HepG2 (cell line): ENCODE measurements around the gene IFNLR1. TPM values are rescaled to one million over a fixed set of nuclear protein-coding genes. Genes with fewer than 3 reads are reported as not detected.

Source experiments
- E2F1 ChIP-seq: sonication (generic); formaldehyde crosslinking; IDR thresholded peaks from 2 replicates; pipeline ENCODE4 v1.5.0; 2020; ENCODE audit warnings: missing genetic modification reagents
- E2F2 ChIP-seq: sonication (generic); formaldehyde crosslinking; IDR thresholded peaks from 2 replicates; pipeline ENCODE4 v1.4.0; 2020; ENCODE audit warnings: missing genetic modification reagents, borderline replicate concordance
- ESRRA ChIP-seq: sonication (generic); formaldehyde crosslinking; IDR thresholded peaks from 2 replicates; pipeline ENCODE4 v1.5.1; 2020; ENCODE audit warnings: mild to moderate bottlenecking, low read depth, missing genetic modification reagents
- FUBP1 ChIP-seq: sonication (generic); formaldehyde crosslinking; IDR thresholded peaks from 2 replicates; pipeline ENCODE4 v1.5.1; 2020; ENCODE audit warnings: missing genetic modification reagents, mild to moderate bottlenecking, borderline replicate concordance
- KLF9 ChIP-seq: IDR thresholded peaks from 2 replicates; pipeline ENCODE4 v1.6.1; 2016; ENCODE audit warnings: low read depth
- NCOA1 ChIP-seq: sonication (generic); formaldehyde crosslinking; IDR thresholded peaks from 2 replicates; pipeline ENCODE4 v1.9.0; 2021; ENCODE audit warnings: missing genetic modification reagents
- NR2F1 ChIP-seq, 2 experiments: fragments of 450-650 bp in 1 of 2; formaldehyde crosslinking in 1 of 2; IDR thresholded peaks; 2 replicates each; pipeline versions ENCODE4 v1.5.0 to v1.6.1; 2016 to 2020; ENCODE audit warnings: mild to moderate bottlenecking in 1 of 2, missing compliant biosample characterization in 1 of 2, missing genetic modification reagents in 1 of 2, moderate library complexity in 1 of 2
- SRF ChIP-seq: IDR thresholded peaks from 2 replicates; pipeline ENCODE4 v1.6.1; 2011; ENCODE audit warnings: mild to moderate bottlenecking, low read depth, low read length, moderate library complexity
- ZBTB7B ChIP-seq: sonication (generic); formaldehyde crosslinking; IDR thresholded peaks from 2 replicates; pipeline ENCODE4 v1.4.0; 2020; ENCODE audit warnings: missing genetic modification reagents
- ZFP36 ChIP-seq: fragments of 150-350 bp; IDR thresholded peaks from 2 replicates; pipeline ENCODE4 v1.6.1; 2018; ENCODE audit warnings: borderline replicate concordance, low read length, low read depth; ENCODE audit not compliant: partially characterized antibody
- ZKSCAN5 ChIP-seq: sonication (generic); formaldehyde crosslinking; IDR thresholded peaks from 2 replicates; pipeline ENCODE4 v1.5.1; 2020; ENCODE audit warnings: mild to moderate bottlenecking, missing genetic modification reagents
- ZNF101 ChIP-seq: sonication (generic); formaldehyde crosslinking; IDR thresholded peaks from 2 replicates; pipeline ENCODE4 v1.4.0; 2020; ENCODE audit warnings: mild to moderate bottlenecking, low read depth, missing genetic modification reagents, borderline replicate concordance
- ZNF138 ChIP-seq: sonication (generic); formaldehyde crosslinking; IDR thresholded peaks from 2 replicates; pipeline ENCODE4 v1.5.0; 2020; ENCODE audit warnings: mild to moderate bottlenecking, low read depth, missing genetic modification reagents
- ZNF207 ChIP-seq: fragments of 450-650 bp; IDR thresholded peaks from 2 replicates; pipeline ENCODE4 v1.6.1; 2016; ENCODE audit warnings: antibody characterized with exemption, borderline replicate concordance
- ZNF550 ChIP-seq: sonication (generic); formaldehyde crosslinking; IDR thresholded peaks from 2 replicates; pipeline ENCODE4 v1.4.0; 2020; ENCODE audit warnings: mild to moderate bottlenecking, missing genetic modification reagents, borderline replicate concordance
- ZNF556 ChIP-seq: sonication (generic); formaldehyde crosslinking; IDR thresholded peaks from 2 replicates; pipeline ENCODE4 v1.4.0; 2020; ENCODE audit warnings: mild to moderate bottlenecking, missing genetic modification reagents, borderline replicate concordance
- ZNF776 ChIP-seq: sonication (generic); formaldehyde crosslinking; IDR thresholded peaks from 2 replicates; pipeline ENCODE4 v1.4.0; 2020; ENCODE audit warnings: mild to moderate bottlenecking, missing genetic modification reagents
- ZNF788 ChIP-seq: sonication (generic); formaldehyde crosslinking; IDR thresholded peaks from 2 replicates; pipeline ENCODE4 v1.5.0; 2020; ENCODE audit warnings: mild to moderate bottlenecking, missing genetic modification reagents, borderline replicate concordance
- ZSCAN22 ChIP-seq: sonication (generic); formaldehyde crosslinking; IDR thresholded peaks from 2 replicates; pipeline ENCODE4 v1.4.0; 2020; ENCODE audit warnings: mild to moderate bottlenecking, missing genetic modification reagents
- polyA plus RNA-seq, 8 experiments: library from polyadenylated mRNA; depleted of rRNA in 3 of 8; stranded (reverse) in 7 of 8; unstranded in 1 of 8; fragments of >200 nt; fragmentation: Illumina TruSeq in 4 of 8; extraction: Trizol in 4 of 8; gene quantifications; 2 replicates each; pipeline versions ENCODE4 v1.2.1 to v1.2.3, GENCODE V29; 2011 to 2016; ENCODE audit warnings: low read depth in 4 of 8, missing spikeins in 1 of 8, mixed read lengths in 1 of 8; ENCODE audit not compliant: insufficient read depth in 1 of 8
- total RNA-seq, 5 experiments: library from RNA; depleted of rRNA; stranded (reverse); fragments of >200 nt; fragmentation: Illumina TruSeq; extraction: Trizol; gene quantifications; 2 replicates each; pipeline ENCODE4 v1.2.3, GENCODE V29; 2016; ENCODE audit warnings: low read depth in 1 of 5
- TF ChIP-seq, protein P1 (sequence below): sonication (generic); formaldehyde crosslinking; IDR thresholded peaks from 2 replicates; pipeline ENCODE4 v1.4.0; 2020; ENCODE audit warnings: mild to moderate bottlenecking, missing genetic modification reagents
- TF ChIP-seq, protein P2 (sequence below): sonication (generic); formaldehyde crosslinking; IDR thresholded peaks from 2 replicates; pipeline ENCODE4 v1.9.0; 2021; ENCODE audit warnings: missing genetic modification reagents, borderline replicate concordance
- TF ChIP-seq, protein P3 (sequence below): sonication (generic); formaldehyde crosslinking; IDR thresholded peaks from 2 replicates; pipeline ENCODE4 v1.4.0; 2020; ENCODE audit warnings: missing genetic modification reagents

The IFNLR1 gene
- total and polyA plus RNA-seq, 2 of the 13 experiments (the other 11 are each of a cell fraction or from before 2014, with no cell fraction given) = 3.8 to 8.5 TPM

DNA sequence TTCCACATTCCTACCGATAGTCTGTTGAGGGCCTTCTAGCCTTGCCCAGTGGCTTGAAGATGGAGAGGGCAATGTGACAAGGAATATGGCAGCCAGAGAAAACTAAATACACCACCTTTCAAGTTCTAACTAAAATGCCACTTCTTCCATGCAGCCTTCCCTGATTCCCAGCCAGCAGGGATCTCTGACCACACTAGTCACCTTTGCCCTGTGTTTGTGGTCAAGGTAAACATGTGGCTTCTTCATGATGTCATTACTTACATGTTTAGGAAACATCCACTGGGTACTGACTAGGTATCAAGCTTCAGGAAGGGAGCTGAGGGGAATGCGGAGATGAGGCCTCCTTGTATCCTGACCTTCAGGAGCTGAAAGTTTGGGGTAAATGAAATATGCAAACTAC is 21.6 kb downstream of the IFNLR1 start (continued):
- TF ChIP-seq, protein P1, sequence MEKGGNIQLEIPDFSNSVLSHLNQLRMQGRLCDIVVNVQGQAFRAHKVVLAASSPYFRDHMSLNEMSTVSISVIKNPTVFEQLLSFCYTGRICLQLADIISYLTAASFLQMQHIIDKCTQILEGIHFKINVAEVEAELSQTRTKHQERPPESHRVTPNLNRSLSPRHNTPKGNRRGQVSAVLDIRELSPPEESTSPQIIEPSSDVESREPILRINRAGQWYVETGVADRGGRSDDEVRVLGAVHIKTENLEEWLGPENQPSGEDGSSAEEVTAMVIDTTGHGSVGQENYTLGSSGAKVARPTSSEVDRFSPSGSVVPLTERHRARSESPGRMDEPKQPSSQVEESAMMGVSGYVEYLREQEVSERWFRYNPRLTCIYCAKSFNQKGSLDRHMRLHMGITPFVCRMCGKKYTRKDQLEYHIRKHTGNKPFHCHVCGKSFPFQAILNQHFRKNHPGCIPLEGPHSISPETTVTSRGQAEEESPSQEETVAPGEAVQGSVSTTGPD (CRISPR knock-in tag) = no peak
- TF ChIP-seq E2F1 = no peak
- no peak for TF ChIP-seq FUBP1
- TF ChIP-seq KLF9 (CRISPR knock-in tag) = no peak
- TF ChIP-seq ZNF138 (CRISPR knock-in tag) = no peak
- TF ChIP-seq ESRRA (CRISPR knock-in tag) = no peak
- peak; percentile 98 for TF ChIP-seq ZFP36
- TF ChIP-seq, protein P2, sequence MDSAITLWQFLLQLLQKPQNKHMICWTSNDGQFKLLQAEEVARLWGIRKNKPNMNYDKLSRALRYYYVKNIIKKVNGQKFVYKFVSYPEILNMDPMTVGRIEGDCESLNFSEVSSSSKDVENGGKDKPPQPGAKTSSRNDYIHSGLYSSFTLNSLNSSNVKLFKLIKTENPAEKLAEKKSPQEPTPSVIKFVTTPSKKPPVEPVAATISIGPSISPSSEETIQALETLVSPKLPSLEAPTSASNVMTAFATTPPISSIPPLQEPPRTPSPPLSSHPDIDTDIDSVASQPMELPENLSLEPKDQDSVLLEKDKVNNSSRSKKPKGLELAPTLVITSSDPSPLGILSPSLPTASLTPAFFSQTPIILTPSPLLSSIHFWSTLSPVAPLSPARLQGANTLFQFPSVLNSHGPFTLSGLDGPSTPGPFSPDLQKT (CRISPR knock-in tag) = no peak
- no peak for TF ChIP-seq ZNF101 (CRISPR knock-in tag)
- TF ChIP-seq NCOA1 (CRISPR knock-in tag) = no peak
- TF ChIP-seq ZNF556 (CRISPR knock-in tag) = no peak
- no peak for TF ChIP-seq ZSCAN22 (CRISPR knock-in tag)
- TF ChIP-seq SRF = no peak
- no peak for TF ChIP-seq ZNF207
- peak; percentile 49 to 85; a peak in 2 of 4 replicates for TF ChIP-seq NR2F1 (CRISPR knock-in tag; IDR thresholded peaks at IDR 0.05)
- TF ChIP-seq ZNF788 (CRISPR knock-in tag) = no peak
- no peak for TF ChIP-seq ZBTB7B (CRISPR knock-in tag)
- no peak for TF ChIP-seq ZNF550 (CRISPR knock-in tag)
- TF ChIP-seq ZNF776 (CRISPR knock-in tag) = no peak
- TF ChIP-seq ZKSCAN5 = no peak
- TF ChIP-seq, protein P3, sequence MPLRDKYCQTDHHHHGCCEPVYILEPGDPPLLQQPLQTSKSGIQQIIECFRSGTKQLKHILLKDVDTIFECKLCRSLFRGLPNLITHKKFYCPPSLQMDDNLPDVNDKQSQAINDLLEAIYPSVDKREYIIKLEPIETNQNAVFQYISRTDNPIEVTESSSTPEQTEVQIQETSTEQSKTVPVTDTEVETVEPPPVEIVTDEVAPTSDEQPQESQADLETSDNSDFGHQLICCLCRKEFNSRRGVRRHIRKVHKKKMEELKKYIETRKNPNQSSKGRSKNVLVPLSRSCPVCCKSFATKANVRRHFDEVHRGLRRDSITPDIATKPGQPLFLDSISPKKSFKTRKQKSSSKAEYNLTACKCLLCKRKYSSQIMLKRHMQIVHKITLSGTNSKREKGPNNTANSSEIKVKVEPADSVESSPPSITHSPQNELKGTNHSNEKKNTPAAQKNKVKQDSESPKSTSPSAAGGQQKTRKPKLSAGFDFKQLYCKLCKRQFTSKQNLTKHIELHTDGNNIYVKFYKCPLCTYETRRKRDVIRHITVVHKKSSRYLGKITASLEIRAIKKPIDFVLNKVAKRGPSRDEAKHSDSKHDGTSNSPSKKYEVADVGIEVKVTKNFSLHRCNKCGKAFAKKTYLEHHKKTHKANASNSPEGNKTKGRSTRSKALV (CRISPR knock-in tag) = no peak
- no peak for TF ChIP-seq E2F2 (CRISPR knock-in tag)
